ENCODE results near the gene LILRA1.

Gene LILRA1

GRCh38 chr19:54600212-54600611 is 6.8 kb downstream of the LILRA1 start:
- no peak for DNase-seq
- no peak overlapping the region for H3K27ac ChIP-seq
- no peaks in the 10 kb centered on the region for H3K36me3 ChIP-seq
- TF ChIP-seq, protein P1, sequence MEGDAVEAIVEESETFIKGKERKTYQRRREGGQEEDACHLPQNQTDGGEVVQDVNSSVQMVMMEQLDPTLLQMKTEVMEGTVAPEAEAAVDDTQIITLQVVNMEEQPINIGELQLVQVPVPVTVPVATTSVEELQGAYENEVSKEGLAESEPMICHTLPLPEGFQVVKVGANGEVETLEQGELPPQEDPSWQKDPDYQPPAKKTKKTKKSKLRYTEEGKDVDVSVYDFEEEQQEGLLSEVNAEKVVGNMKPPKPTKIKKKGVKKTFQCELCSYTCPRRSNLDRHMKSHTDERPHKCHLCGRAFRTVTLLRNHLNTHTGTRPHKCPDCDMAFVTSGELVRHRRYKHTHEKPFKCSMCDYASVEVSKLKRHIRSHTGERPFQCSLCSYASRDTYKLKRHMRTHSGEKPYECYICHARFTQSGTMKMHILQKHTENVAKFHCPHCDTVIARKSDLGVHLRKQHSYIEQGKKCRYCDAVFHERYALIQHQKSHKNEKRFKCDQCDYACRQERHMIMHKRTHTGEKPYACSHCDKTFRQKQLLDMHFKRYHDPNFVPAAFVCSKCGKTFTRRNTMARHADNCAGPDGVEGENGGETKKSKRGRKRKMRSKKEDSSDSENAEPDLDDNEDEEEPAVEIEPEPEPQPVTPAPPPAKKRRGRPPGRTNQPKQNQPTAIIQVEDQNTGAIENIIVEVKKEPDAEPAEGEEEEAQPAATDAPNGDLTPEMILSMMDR (IDR thresholded peaks at IDR 0.05; ENCODE audit: low read depth, low read length), result no peak
- peaks cover 6% of the 10 kb centered on the region for H3K9me3 ChIP-seq (ENCODE audit: severe bottlenecking)
- no peak overlapping the region for H3K4me3 ChIP-seq (ENCODE audit: low read depth, low read length)
- H3K27me3 ChIP-seq (ENCODE audit: insufficient read depth, low read depth, severe bottlenecking), result peaks cover 47% of the 10 kb centered on the region

DNA sequence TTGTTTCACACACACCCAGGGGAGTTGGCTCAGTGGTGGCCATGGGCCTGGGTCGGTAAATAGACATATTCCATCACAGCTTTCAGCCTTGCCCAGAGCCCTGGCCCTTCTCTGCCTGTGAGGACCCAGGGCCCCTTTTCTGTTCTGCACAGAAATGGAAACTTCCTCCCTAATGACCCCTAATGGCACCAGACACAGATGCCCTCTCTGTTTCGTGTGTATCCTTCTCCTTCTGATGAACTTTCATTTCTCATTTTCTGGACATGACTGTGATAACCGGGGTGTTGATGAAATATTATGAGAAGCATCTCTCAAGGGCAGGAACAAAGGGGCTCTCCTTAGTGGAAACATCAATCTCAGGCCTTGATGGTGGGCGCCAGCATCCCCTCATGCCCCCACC is 12.8 kb downstream of the LILRA1 start:
- Histone ChIP-seq H3K27me3 (ENCODE audit: insufficient read depth, low read depth, severe bottlenecking) (peaks cover 67% of the 10 kb centered on the region), H3K27ac (no peak overlapping the region), H3K4me3 (ENCODE audit: low read depth, low read length) (no peak overlapping the region), H3K9me3 (ENCODE audit: severe bottlenecking) (peaks cover 12% of the 10 kb centered on the region), H3K36me3 (no peaks in the 10 kb centered on the region)
- TF ChIP-seq, protein P1 (IDR thresholded peaks at IDR 0.05; ENCODE audit: low read depth, low read length), result no peak
- no peak for DNase-seq

DNA sequence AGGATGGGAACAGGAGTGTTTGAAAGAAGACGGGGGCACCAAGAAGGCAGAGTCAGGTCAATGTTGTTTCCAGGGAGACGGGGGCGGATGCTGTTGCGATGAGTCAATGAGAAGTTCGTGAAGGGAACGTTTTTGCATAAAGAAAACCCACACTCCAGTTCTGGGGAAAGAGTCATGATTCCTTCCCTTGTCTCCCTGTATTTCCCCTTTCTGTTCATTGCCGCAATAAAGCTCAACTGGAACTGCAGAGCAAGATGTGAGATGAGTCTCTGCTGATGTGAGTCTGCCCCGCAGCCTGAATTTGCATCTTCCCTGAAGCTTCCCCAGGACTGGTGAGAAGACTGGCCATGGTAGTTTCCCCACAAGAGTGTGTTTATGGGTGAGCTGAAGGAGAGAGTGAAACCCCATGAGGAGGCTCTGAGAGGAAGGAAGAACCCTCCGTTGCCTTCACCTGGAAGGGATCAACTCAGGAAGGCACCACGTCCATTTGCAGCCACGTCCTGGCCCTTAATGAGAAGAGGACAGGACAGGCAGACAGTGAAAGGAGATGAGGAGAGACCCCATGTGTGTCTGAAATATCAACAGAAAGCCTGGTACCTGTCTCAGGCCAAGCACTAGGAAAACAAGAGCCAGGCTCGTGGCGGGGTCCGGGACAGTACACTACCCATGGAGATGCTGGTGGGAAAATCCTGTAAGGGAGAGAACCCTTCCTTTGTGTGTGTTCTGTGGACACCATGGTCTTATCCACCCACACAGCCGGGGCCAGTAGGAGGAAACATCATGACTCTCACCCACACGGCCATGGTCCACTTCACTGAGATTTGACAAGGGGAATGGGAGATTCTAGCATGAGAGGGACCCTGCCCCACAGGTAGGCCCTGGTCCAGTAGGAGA is 13.7 kb downstream of the LILRA1 start:
- H3K4me3 ChIP-seq (ENCODE audit: low read depth, low read length), result no peak overlapping the region
- peaks cover 12% of the 10 kb centered on the region for H3K9me3 ChIP-seq (ENCODE audit: severe bottlenecking)
- H3K27ac ChIP-seq, result no peak overlapping the region

GRCh38 chr19:54607785-54608150 is 14.3 kb downstream of the LILRA1 start:
- TF ChIP-seq, protein P1 (IDR thresholded peaks at IDR 0.05; ENCODE audit: low read depth, low read length), result no peak
- H3K27ac ChIP-seq, result no peak overlapping the region

More for the DNA sequence above, 13.7 kb downstream of the LILRA1 start:
- TF ChIP-seq, protein P1 (IDR thresholded peaks at IDR 0.05; ENCODE audit: low read depth, low read length), result no peak
- Histone ChIP-seq H3K36me3 (no peaks in the 10 kb centered on the region), H3K27me3 (ENCODE audit: insufficient read depth, low read depth, severe bottlenecking) (peaks cover 72% of the 10 kb centered on the region)
- DNase-seq, result no peak

DNA sequence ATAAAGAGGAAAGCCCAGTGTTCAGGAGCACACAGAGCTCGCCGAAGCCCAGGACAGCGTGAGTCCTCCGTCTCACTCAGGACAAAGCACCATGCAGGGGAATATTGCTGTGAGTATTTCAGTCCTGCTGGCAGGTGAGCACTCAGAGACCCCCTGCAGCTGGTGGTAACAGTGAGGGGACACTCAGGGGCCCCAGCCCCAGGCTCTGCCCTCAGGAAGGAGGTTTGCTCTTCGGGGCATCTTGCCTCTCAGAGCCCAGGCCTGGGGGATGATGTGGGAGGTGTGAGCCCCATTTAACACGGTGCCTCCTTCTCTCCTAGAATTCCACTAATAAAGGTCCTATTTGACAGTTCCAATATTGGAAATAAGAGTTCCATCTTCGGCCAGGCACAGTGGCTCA is 14.8 kb downstream of the LILRA1 start:
- Histone ChIP-seq H3K9me3 (ENCODE audit: severe bottlenecking) (peaks cover 15% of the 10 kb centered on the region), H3K27ac (no peak overlapping the region)
- TF ChIP-seq, protein P1 (IDR thresholded peaks at IDR 0.05; ENCODE audit: low read depth, low read length), result no peak

More at GRCh38 chr19:54607785-54608150, 14.3 kb downstream of the LILRA1 start:
- no peak for DNase-seq
- no peak overlapping the region for H3K4me3 ChIP-seq (ENCODE audit: low read depth, low read length)
- H3K36me3 ChIP-seq, result no peaks in the 10 kb centered on the region
- peaks cover 13% of the 10 kb centered on the region for H3K9me3 ChIP-seq (ENCODE audit: severe bottlenecking)
- peaks cover 74% of the 10 kb centered on the region for H3K27me3 ChIP-seq (ENCODE audit: insufficient read depth, low read depth, severe bottlenecking)

More for the DNA sequence above, 14.8 kb downstream of the LILRA1 start:
- H3K36me3 ChIP-seq, result no peaks in the 10 kb centered on the region
- peaks cover 71% of the 10 kb centered on the region for H3K27me3 ChIP-seq (ENCODE audit: insufficient read depth, low read depth, severe bottlenecking)
- no peak for DNase-seq
- no peak overlapping the region for H3K4me3 ChIP-seq (ENCODE audit: low read depth, low read length)

All from WERI-Rb-1 (cell line).